Stimulated activated CD4-positive, alpha-beta T cell treated with anti-CD3 and anti-CD28 coated beads, Interleukin-2, amount 100 ng/mL, for 48 hours (primary cell): ENCODE data around the gene AKAP8L.

Experiments
- DNase-seq, 2 donors: peaks; one replicate each; pipeline ENCODE4 v3.0.0-alpha.2; 2020

Gene AKAP8L

DNA sequence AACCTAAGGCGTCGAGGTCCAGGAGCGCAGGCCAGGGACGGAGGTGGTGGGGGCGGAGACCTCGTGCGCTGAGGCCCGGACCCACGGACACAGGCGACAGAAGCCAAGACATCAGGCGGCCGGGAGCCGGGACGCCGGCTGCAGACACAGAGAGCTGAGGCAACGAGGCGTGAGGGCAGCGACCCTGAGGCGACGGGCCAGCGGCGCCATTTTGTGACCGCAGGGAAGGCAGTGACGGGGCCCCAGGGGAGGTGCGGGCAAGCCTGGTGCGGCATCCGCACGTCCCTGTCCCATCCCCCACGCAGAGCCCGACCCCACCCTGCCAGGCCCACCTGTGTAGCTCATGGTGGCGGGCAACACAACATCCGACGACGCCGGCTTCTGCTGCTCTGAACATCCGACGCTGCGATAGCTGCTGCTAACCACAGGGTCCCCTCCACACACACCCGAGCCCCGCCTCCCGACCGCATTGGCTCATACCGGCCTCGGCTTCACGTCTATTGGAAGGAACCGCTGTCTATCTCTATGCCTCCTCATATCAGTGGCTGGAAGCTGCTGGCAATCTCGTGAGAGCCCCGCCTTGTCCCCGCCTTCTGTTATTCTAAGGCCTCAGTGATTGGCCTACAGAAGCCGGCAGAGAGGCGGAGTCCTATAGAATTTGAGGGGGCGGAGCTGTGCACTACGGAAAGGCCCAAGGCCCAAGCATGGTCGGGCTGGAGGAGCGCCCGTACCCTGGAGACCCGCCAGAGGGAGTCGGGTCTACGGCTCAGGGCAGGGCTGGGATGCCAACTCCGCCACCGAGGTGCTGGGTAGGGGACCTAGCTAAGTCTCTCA is at the start of gene AKAP8L:
Gene AKAP8L (minus strand): TSS at position 410 of the 834 bp plus-strand sequence. CDS start 65 bp downstream, at position 345.
- DNase-seq = peak; percentile 95 to 97

GRCh38 chr19:15467734-15468214 is 49.0 kb upstream of the AKAP8L start:
- DNase-seq = no peak

DNA sequence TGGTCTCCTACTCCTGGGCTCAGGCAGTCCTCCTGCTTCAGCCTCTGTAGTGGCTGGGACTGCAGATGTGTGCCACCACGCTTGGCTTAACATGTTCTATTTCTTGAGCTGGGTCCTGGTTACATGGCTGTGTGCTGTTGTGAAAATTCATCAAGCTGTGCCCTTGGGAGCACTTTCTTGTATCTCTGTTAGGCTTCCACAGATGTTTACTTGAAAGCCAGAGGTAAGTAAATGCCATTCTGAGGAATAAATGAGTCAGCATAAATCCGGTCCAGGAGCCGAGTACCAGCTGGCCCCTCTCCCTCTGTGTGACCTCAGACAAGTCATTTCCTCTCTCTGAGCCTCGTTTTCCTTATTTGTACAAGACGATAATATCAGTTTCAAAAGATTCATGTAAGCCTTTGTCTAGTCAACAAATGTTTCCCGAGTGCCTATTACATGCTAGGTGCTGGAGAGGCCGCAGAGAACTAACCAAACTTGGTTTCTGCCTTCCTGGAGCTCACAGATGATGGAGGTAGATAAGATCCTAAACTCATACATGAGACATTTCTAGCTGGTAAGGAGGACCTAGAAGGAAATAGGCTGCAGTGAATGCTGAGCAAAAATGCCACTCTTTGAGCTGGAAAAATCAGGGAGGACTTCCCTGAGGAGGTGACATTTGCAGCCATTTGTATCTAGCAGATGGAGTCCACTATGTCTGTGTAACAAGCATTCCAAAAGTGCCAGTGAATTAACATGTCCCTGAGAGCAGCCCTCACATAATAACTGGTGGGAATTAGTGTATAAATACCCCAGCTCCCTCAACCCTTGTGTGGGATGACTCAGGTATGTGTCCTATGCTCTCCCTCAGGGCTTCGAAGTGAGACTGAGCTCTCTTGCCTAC is 48.3 kb upstream of the AKAP8L start:
- peak; percentile 27 to 32 for DNase-seq

DNA sequence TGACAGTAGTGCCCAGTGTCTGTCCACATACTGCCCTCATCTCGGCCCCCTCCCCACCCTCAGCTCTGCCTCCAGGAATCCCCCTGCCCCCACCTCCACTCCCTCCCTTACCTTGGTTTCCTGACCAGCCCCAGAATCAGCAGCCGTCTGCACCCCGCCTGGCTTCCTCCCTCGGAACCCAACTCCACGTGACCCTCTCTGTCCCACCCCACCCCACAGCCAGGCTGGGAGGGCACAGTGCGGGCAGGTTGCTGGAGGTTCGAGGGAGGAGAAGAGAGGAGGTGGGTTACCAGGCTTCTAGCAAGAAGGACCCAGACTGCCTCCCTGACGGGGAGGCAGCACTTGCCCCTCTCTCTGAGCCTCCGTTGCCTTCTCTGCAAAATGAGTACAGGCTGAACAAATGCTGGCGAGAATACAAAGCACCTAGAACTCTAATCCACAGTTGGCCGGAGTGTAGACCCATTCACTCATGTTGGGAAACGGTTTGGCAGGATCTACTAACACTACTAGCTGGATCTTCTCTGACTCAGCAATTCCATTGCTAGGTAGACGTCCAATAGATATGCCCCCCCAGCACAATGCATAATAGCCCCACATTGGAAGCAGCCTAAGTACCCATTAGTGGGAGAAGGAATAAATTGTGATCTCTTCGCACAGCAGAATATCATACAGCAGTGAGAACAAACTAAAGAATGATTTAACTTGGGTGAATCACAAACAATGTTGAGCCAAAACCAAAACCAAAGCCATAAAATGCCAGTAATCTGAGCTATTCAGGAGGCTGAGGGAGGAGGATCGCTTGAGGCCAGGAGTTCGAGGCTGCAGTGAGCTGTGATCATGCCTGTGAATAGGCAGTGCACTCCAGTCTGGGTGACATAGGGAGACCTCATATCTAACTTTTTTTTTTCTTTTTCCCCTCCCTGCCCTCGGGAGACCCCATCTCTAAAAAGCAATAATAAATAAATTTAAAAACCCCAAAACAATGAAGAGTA is 45.9 kb upstream of the AKAP8L start, which contains the start of gene RASAL3:
Gene RASAL3 (minus strand): TSS at position 151 of the 992 bp plus-strand sequence. CDS start 186 bp downstream, outside the sequence.
- peak; percentile 46 to 47 for DNase-seq

DNA sequence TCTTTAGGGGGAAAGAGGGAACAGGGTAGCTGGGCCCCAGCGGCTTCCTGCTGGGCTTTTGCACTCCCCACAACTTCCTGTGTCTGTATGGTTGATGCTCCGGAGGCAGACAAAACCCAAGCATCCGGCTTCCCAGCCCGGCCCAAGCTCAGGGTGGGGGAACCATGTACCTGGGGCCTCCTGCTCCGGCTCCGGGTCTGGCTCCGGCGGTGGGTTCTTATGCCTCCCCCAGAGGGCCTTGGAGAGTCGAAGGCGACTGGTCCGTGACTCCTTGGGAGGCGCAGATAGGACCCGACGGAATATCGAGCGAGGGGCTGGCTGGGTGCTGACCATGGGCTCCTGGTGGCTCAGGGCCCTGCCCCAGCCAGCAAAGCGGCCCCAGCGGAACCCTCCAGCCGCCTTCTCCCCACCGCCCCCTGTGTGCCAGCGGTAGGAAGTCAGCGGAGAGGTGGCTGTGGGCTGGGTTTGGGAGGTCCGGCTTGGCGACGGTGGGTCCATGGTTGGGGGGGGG is 45.1 kb upstream of the AKAP8L start:
- peak; percentile 61 to 66 for DNase-seq

GRCh38 chr19:15461694-15462093 is 42.9 kb upstream of the AKAP8L start:
- DNase-seq = no peak

GRCh38 chr19:15457701-15458484 is 39.1 kb upstream of the AKAP8L start:
- no peak for DNase-seq

- DNase-seq = no peak
Measured at GRCh38 chr19:15456871-15457700, 38.3 kb upstream of the AKAP8L start.

GRCh38 chr19:15456441-15456840 is 37.7 kb upstream of the AKAP8L start:
- DNase-seq = no peak

GRCh38 chr19:15455996-15456395 is 37.2 kb upstream of the AKAP8L start:
- DNase-seq = no peak

DNA sequence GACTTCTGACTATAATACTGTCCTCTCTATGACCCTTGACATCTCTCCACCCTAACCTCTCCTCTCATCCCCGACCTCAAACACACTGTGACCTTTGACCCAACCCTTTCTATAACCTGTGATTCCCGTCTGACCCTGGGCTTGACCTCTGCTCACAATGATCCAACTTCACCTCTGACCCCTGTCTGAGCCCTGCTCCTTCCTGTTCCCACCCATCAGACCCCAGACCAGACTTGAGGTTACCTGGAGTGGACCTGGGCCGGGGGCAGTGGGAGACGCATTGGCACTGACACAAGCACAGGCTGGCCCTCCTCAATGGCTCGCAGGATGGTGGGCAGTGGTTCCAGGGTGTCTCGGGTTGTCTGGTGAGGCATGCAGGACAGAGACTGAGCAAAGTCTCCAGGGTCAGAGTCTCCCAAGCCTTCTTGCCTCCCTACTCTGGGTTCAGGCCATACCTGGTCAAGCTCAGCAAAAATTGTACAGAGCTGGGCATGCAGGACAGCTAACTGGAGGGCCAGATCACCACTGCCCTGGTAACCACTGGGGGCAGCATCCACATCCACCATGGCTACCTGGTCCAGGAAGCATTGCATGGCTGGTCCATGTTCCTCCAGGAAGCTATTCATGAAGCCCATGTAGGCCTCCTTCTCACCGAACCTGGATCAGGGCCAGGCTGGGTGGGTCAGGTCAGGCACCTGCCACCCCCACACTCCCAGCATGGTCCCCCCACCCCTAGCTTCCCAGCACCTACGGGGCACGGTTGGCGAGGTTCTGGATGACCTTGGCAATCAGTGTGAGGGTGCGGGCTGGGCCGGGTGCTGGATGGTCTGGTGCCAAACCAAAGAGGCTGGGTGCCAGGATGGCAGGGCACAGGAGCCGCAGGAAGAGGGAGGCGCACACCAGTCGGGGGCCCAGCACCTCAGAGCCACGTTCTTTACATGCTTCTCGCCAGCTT is 35.4 kb upstream of the AKAP8L start:
- no peak for DNase-seq

- no peak for DNase-seq
Measured at GRCh38 chr19:15453091-15453578, 34.3 kb upstream of the AKAP8L start.

GRCh38 chr19:15452111-15453047 is 33.6 kb upstream of the AKAP8L start:
- no peak for DNase-seq

GRCh38 chr19:15450528-15450890 is 31.7 kb upstream of the AKAP8L start:
- no peak for DNase-seq

GRCh38 chr19:15449620-15450527 is 31.1 kb upstream of the AKAP8L start, which contains the start of gene WIZ:
WIZ (minus strand) TSS chr19:15449956; CDS start chr19:15448307, 1,649 bp downstream.
- DNase-seq = peak; percentile 78 to 80
